GM13976 (cell line): Measurements from ENCODE around the gene DLEC1.

ENCODE experiments used
- DNase-seq: peaks from one replicate; pipeline ENCODE4 v3.0.0; 2012; ENCODE audit warnings: low spot score
- in situ Hi-C: fragments of 300-500 bp; cut with MboI; formaldehyde crosslinking; loops from one replicate; pipeline ENCODE4 v1.12.0; 2022; ENCODE audit warnings: low sequenced_read_pairs, mixed read lengths, inconsistent platforms; ENCODE audit not compliant: unreplicated experiment
- TF ChIP-seq, protein P1 (sequence below): IDR thresholded peaks from 2 replicates; pipeline ENCODE4 v1.5.1; 2012; ENCODE audit warnings: borderline replicate concordance, mild to moderate bottlenecking; ENCODE audit not compliant: insufficient read depth; ENCODE audit errors: extremely low read depth, missing control alignments, control extremely low read depth

Gene DLEC1

DNA sequence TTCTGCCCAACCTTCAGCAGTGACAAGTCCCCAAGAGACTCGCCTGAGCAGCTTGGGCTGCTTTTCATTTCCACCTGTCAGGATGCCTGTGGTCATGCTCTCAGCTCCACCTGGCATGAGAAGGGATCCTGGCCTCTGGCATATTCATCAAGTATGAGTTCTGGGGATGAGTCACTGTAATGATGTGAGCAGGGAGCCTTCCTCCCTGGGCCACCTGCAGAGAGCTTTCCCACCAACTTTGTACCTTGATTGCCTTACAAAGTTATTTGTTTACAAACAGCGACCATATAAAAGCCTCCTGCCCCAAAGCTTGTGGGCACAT lies 102.9 kb downstream of the DLEC1 start:
- in situ Hi-C loops, result loop anchor here (25.0 kb wide), 1 partner anchor 345 kb away; the partner anchor contains the start of gene EXOG
- no peak for DNase-seq
- TF ChIP-seq, protein P1, sequence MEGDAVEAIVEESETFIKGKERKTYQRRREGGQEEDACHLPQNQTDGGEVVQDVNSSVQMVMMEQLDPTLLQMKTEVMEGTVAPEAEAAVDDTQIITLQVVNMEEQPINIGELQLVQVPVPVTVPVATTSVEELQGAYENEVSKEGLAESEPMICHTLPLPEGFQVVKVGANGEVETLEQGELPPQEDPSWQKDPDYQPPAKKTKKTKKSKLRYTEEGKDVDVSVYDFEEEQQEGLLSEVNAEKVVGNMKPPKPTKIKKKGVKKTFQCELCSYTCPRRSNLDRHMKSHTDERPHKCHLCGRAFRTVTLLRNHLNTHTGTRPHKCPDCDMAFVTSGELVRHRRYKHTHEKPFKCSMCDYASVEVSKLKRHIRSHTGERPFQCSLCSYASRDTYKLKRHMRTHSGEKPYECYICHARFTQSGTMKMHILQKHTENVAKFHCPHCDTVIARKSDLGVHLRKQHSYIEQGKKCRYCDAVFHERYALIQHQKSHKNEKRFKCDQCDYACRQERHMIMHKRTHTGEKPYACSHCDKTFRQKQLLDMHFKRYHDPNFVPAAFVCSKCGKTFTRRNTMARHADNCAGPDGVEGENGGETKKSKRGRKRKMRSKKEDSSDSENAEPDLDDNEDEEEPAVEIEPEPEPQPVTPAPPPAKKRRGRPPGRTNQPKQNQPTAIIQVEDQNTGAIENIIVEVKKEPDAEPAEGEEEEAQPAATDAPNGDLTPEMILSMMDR, result no peak

DNA sequence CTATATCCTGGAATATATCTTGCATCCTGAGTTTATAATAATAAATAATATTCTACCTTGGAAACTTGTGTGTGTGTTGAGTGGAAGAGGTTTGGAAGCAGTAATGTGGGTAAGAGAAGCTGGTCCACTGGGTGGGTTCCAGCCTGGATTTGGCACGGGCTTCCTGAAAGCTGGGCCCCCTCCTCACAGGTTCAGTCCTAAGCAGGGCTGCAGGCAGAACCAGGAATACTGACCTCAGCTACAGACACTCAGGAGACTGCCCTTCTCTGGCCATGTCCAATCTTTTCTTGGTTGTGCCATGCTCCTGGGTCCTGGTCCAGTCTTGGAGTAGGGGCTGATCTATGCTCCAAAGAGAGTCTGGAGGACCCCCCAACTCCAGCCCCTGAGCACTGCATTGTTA lies 104.0 kb downstream of the DLEC1 start:
- no peak for DNase-seq
- in situ Hi-C loops, result loop anchor here (25.0 kb wide), 1 partner anchor 344 kb away; the partner anchor contains the start of gene EXOG
- TF ChIP-seq, protein P1, result no peak

DNA sequence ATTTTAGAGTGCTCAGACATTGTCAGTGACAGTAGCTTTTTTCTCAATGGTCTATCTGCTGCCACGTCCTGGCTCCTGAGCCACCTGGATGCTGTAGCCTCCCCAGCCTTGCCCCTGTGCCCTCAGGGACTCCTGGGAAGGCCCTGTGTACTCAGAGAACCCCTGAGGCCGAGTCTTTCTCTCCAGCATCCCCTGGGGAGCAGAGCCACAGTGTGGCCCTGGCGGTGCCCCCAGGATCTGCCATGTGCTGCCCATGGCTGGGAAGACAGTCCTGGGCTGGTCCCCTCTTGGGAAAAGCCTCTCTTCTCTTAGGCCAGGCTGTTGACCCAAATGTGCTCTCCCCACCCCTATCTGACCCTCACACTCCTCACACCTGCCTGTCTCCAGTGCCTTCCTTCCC lies 104.5 kb downstream of the DLEC1 start:
- no peak for DNase-seq
- TF ChIP-seq, protein P1, result no peak
- in situ Hi-C loops, result loop anchor here (25.0 kb wide), 1 partner anchor 344 kb away; the partner anchor contains the start of gene EXOG

DNA sequence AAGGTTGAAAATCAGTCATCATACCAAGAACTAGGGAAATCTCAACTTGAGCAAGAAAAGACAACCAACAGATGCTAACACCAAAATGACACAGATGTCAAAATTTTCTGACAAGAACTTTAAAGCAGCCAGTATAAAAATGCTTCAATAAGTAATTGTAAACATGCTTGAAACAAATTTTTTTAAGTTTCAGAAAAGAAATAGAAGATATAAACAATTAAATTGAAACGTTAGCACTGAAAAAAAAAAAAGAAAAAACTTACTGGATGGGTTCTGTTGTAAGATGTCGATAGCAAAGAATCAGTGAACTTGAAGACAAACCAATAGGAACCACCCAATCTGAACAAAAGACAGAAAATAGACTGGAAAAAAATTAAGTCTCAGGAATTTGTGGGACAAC lies 107.5 kb downstream of the DLEC1 start:
- TF ChIP-seq, protein P1, result no peak
- in situ Hi-C loops, result loop anchor here (25.0 kb wide), 1 partner anchor 341 kb away; the partner anchor contains the start of gene EXOG

DNA sequence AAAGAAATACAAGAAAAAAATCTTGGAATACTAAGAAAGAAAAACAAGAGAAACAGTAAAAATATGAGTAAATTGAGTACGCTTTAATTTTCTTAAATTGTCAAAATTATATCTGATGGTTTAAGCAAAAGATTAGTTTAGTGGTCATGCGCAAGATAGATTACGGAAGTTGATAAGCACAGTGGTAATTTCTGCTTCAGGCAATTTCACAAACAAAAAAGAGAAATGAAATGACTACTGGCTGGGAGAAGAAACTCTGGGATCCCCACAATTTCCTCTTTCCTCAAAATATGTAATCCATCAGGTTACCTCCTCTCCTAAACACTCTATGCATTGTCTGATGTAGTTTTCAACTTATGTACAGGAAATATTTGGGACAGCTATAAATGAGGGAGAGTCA lies 108.4 kb downstream of the DLEC1 start:
- TF ChIP-seq, protein P1, result no peak
- no peak for DNase-seq
- in situ Hi-C loops, result loop anchor here (25.0 kb wide), 1 partner anchor 340 kb away; the partner anchor contains the start of gene EXOG

More for the DNA sequence above, 107.5 kb downstream of the DLEC1 start:
- DNase-seq, result no peak

DNA sequence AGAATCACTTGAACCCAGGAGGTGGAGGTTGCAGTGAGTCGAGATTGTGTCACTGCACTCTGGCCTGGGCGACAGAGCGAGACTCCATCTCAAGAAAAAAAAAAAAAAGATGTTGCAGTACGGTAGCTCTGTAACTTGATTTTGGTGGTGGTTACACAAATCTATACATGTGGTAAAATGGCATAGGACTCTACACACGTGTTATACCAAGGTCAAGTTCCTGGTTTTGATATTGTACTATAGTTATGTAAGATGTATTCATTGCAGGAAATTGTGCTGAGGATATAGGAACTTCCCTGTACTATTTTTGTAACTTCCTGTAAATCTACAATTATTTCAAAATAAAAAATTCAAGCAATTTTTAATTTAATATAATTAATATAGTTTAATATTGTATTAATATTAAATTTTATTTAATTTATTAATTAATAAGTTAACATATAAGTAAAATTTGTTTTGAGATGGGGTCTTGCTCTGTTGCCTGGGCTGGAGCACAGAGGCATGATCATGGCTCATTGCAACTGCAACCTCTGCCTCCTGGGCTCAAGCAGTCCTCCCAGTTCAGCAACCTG lies 109.4 kb downstream of the DLEC1 start:
- in situ Hi-C loops, result loop anchor here (25.0 kb wide), 1 partner anchor 339 kb away; the partner anchor contains the start of gene EXOG
- TF ChIP-seq, protein P1, result no peak
- DNase-seq, result no peak
